Measurements from ENCODE around the gene CACNA1C.

GRCh38 chr12:2450553-2450952, 397.8 kb downstream of the CACNA1C start:
- TF ChIP-seq, protein P1, sequence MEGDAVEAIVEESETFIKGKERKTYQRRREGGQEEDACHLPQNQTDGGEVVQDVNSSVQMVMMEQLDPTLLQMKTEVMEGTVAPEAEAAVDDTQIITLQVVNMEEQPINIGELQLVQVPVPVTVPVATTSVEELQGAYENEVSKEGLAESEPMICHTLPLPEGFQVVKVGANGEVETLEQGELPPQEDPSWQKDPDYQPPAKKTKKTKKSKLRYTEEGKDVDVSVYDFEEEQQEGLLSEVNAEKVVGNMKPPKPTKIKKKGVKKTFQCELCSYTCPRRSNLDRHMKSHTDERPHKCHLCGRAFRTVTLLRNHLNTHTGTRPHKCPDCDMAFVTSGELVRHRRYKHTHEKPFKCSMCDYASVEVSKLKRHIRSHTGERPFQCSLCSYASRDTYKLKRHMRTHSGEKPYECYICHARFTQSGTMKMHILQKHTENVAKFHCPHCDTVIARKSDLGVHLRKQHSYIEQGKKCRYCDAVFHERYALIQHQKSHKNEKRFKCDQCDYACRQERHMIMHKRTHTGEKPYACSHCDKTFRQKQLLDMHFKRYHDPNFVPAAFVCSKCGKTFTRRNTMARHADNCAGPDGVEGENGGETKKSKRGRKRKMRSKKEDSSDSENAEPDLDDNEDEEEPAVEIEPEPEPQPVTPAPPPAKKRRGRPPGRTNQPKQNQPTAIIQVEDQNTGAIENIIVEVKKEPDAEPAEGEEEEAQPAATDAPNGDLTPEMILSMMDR (IDR thresholded peaks at IDR 0.05), result no peak
- TF ChIP-seq EZH2 (IDR thresholded peaks at IDR 0.05; ENCODE audit: borderline replicate concordance, insufficient read depth, low read depth, low read length, poor library complexity, severe bottlenecking), result no peak

All from B cell (primary cell).